ENCODE results near the gene HTR6.
"Not testable (repeated sequence)": the region's sequence is repeated elsewhere in the genome, so short reads cannot be mapped to it uniquely, and the experiment has no call there.

The HTR6 gene

GRCh38 chr1:19664453-19665185 is at the start of gene HTR6:
Gene HTR6, plus strand, starts transcription at chr1:19664875. Its CDS starts 879 bp downstream, at chr1:19665754.
- DNase-seq (ENCODE audit: low read depth in 2 of 2): no peak

- no peak for DNase-seq (ENCODE audit: low read depth in 2 of 2)
Measured at GRCh38 chr1:19615438-19615837, 49.2 kb upstream of the HTR6 start.

GRCh38 chr1:19616489-19616888 is 48.2 kb upstream of the HTR6 start:
- DNase-seq (ENCODE audit: low read depth in 2 of 2): peak in 1 of 2 experiments; percentile 47

DNA sequence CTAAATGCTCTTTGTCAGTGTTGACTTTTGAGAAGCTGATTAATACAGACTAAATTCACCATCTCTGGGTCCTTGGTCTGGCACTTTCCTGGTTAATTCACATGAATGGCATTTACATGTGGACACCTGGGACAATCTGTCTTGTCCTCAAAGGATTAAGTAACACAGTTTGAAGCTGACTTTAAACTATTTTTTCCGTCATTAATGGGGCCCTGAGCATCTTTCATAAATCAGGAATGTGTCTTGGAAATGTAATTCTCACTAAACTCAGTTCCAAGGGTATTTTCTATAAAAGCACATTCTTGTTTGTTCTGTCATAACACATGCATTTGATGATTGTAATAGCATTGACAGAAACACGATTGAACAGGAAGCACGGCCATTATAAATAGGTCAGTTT is 47.3 kb upstream of the HTR6 start:
- DNase-seq (ENCODE audit: low read depth in 2 of 2): no peak

GRCh38 chr1:19618428-19618827 is 46.2 kb upstream of the HTR6 start:
- no peak for DNase-seq (ENCODE audit: low read depth in 2 of 2)

GRCh38 chr1:19619697-19620384 is 44.8 kb upstream of the HTR6 start:
- DNase-seq (ENCODE audit: low read depth in 2 of 2): no peak

- no peak for DNase-seq (ENCODE audit: low read depth in 2 of 2)
Measured at GRCh38 chr1:19620786-19621185, 43.9 kb upstream of the HTR6 start.

DNA sequence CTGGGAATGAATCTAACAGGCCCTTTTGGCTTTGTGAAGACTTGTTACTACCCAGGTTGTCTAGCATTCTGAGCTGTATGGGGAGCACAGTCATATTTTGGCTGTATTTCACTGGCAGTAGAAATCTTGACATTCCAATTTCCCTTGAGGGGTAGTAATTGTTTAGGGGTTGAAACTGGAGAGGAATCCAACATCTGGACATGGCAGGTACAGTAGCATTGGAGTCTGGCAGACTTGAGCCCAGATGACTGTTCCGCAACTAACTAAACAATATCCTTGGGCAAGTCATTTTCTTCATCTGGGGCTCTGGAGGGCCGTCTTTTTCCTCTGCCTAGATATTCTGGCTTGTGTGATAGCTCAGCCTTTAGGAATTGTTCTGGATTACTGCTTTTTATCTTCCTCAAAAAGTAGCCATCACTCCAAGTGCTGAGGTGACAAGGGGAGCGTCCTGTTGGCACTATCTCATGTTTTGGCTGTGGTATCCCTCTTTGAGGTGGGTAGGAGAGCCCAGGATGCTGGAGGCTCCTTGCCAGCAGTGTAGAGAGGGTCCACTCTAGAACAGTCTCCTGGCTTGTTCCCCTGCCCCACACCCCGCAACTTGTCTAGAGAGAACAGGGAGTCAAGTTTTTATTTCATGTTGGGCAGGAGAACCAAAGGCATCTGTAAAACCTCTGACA is 43.3 kb upstream of the HTR6 start:
- DNase-seq (ENCODE audit: low read depth in 2 of 2): no peak

DNA sequence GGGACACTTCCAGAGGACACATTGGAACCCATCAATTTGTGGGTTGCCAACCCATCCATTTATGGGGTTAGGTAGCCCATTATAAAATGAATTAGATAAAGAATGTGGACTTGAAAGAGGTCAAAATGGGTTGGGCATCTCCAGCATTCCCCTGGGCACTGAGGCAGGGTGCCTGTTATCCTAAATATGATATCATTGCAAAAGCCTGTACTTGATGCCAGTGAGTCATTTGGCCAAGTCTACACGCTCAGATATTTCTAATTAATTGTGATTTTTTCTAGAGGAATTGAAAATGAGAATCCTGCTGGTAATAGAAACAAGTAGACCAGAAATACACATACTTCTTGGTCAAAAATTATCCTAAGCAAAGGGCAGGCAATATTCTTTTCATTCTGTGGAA is 42.5 kb upstream of the HTR6 start:
- DNase-seq (ENCODE audit: low read depth in 2 of 2): no peak

GRCh38 chr1:19623523-19623922 is 41.2 kb upstream of the HTR6 start:
- DNase-seq (ENCODE audit: low read depth in 2 of 2): no peak

DNA sequence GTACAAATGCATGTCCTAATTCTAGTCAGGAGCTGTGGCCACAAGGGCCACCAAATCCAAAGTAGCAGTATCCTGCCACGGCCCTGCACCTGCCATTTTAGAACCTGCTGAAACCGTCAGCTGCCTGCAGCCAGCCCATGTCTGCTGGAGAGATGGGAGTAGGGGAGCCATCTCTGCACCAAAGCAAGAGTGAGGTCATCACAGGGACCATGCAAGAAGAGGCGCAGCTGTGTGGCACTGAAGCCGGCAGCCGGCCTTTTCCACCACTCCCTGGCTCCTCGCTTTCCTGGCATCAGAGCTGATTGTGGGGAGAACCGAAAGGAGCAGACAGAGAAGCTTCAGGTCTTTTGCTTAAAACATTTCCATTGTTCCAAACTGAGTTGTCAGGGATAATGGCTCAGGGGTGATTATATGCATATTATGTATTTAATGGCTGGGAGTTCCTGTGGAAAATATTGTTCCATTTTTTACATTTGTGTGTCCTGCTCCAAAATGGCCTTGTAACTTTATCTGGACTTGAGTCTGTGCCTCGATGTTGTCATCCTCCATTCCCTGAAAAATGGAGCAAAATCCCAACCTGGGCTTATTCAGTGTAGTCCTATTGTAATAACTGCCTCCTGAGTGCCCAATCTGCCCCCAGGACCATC is 39.3 kb upstream of the HTR6 start:
- no peak for DNase-seq (ENCODE audit: low read depth in 2 of 2)

- DNase-seq (ENCODE audit: low read depth in 2 of 2): no peak
Measured at GRCh38 chr1:19628879-19629278, 35.8 kb upstream of the HTR6 start.

- DNase-seq (ENCODE audit: low read depth in 2 of 2): no peak
Measured at GRCh38 chr1:19629357-19629756, 35.3 kb upstream of the HTR6 start.

DNA sequence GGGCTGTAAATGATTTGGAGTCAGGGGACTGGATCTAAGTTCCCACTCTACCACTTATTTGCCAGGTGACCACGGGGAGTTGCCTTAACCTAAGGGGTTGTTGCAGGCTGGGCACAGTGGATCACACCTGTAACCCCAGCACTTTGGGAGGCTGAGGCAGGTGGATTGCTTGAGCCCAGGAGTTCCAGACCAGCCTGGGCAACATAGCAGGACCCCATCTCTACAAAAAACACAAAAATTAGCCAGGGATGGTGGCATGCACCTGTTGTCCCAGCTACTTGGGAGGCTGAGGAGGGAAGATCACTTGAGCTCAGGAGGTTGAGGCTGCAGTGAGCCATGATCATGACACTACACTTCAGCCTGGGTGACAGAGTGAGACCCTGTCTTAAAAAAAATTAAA is 34.5 kb upstream of the HTR6 start:
- DNase-seq (ENCODE audit: low read depth in 2 of 2): not testable (repeated sequence)

- DNase-seq (ENCODE audit: low read depth in 2 of 2): no peak
Measured at GRCh38 chr1:19630720-19631395, 33.8 kb upstream of the HTR6 start.

GRCh38 chr1:19632211-19632610 is 32.5 kb upstream of the HTR6 start:
- DNase-seq (ENCODE audit: low read depth in 2 of 2): no peak

GRCh38 chr1:19633106-19633505 is 31.6 kb upstream of the HTR6 start:
- no peak for DNase-seq (ENCODE audit: low read depth in 2 of 2)

- DNase-seq (ENCODE audit: low read depth in 2 of 2): not testable (repeated sequence)
Measured at GRCh38 chr1:19635064-19635463, 29.6 kb upstream of the HTR6 start.

GRCh38 chr1:19635646-19636045 is 29.0 kb upstream of the HTR6 start:
- DNase-seq (ENCODE audit: low read depth in 2 of 2): no peak

DNA sequence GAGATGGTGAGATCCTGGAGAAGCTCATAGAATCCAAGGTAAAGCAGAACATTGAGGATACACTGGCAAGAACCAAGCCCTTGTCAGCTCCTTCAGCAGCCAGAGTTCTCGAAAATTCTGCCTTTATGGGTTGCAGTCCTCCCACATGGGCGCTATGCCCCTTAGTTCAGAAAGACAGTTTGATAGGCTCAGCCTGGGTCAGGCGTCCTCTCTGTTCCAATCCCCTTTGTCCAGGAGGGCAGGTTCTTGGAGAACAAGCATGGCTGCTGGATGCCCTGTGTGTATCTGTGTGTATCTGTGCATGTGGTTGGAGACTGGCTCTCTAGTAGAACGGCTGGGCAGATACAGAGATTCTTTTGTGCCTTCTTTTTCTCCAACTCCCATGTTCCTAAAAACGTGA is 28.6 kb upstream of the HTR6 start:
- DNase-seq (ENCODE audit: low read depth in 2 of 2): no peak

- not testable (repeated sequence) for DNase-seq (ENCODE audit: low read depth in 2 of 2)
Measured at GRCh38 chr1:19636749-19637148, 27.9 kb upstream of the HTR6 start.

- no peak for DNase-seq (ENCODE audit: low read depth in 2 of 2)
Measured at GRCh38 chr1:19637606-19638005, 27.1 kb upstream of the HTR6 start.

All from fibroblast of skin of left quadriceps (primary cell).